GM12878 (cell line): ENCODE data around the gene EFCAB11. TPM values are rescaled to one million over a fixed set of nuclear protein-coding genes. Genes with fewer than 3 reads are reported as not detected.

Experiments
- ATAC-seq: fragments of 200-7000 bp; cut with Tn5 transposase; 3 replicates; pipeline ENCODE4 v1.9.1; 2020; ENCODE audit warnings: mild to moderate bottlenecking, moderate library complexity
- BruUV-seq: library from RNA; stranded (reverse); fragments of 400-500 nt; replicated peaks from 2 replicates; lab custom pipeline; 2021; lab: Mats Ljungman, UMichigan
- CTCF ChIA-PET: fragments of 300-600 bp; sonication (Branson Sonifier 250); formaldehyde crosslinking; extraction: SDS; loops from one replicate; lab custom pipeline; 2021; ENCODE audit warnings: inconsistent platforms; lab: Yijun Ruan, JAX
- POLR2A ChIA-PET: fragments of 350-600 bp; formaldehyde crosslinking; extraction: SDS; loops from one replicate; lab custom pipeline; 2021; ENCODE audit warnings: inconsistent platforms; lab: Charles Lee
- RAD21 ChIA-PET: fragments of 300-600 bp; sonication (Branson Sonifier 250); formaldehyde crosslinking; loops from one replicate; lab custom pipeline; 2023; ENCODE audit warnings: antibody characterized with exemption; ENCODE audit not compliant: unreplicated experiment; lab: Charles Lee
- SMC1A ChIA-PET: fragments of 300-600 bp; sonication (Branson Sonifier 250); formaldehyde crosslinking; loops from one replicate; lab custom pipeline; 2023; ENCODE audit not compliant: unreplicated experiment, uncharacterized antibody; lab: Charles Lee
- DNase-seq: peaks from one replicate; pipeline ENCODE4 v3.0.0-alpha.2; 2011; ENCODE audit warnings: low read depth, low spot score
- FAIRE-seq: peaks from 3 replicates; lab custom pipeline; 2011; peaks lifted over from hg19 to GRCh38; lab: Jason Lieb, UNC
- H2AFZ ChIP-seq: 2 replicates; pipeline ENCODE4 v1.6.0; 2011; ENCODE audit warnings: low read depth, low read length, control low read depth; ENCODE audit not compliant: control insufficient read depth
- H3K27ac ChIP-seq: 2 replicates; pipeline ENCODE4 v1.5.1; 2011; ENCODE audit warnings: control low read depth; ENCODE audit not compliant: control insufficient read depth, insufficient read depth
- H3K27me3 ChIP-seq, 2 experiments: replicated peaks in 1 of 2; 2 replicates each; pipeline versions ENCODE4 v1.6.0 to v1.6.1; 2011; ENCODE audit warnings: low read length in 1 of 2; ENCODE audit not compliant: control insufficient read depth in 2 of 2, insufficient read depth in 2 of 2
- H3K36me3 ChIP-seq, 2 experiments: 2 replicates each; pipeline ENCODE4 v1.5.1; 2011; ENCODE audit warnings: low read length in 1 of 2; ENCODE audit not compliant: control insufficient read depth in 2 of 2, insufficient read depth in 2 of 2
- H3K4me1 ChIP-seq: 2 replicates; pipeline ENCODE4 v1.6.1; 2011; ENCODE audit warnings: mild to moderate bottlenecking, low read length, moderate library complexity, mixed read lengths; ENCODE audit not compliant: control insufficient read depth, insufficient read depth
- H3K4me2 ChIP-seq: 2 replicates; pipeline ENCODE4 v1.6.0; 2011; ENCODE audit warnings: control low read depth; ENCODE audit not compliant: control insufficient read depth, insufficient read depth
- H3K4me3 ChIP-seq: fragments of 200-600 bp; sonication (generic); 2 replicates; pipeline ENCODE4 v1.5.1; 2016
- H3K79me2 ChIP-seq: 2 replicates; pipeline ENCODE4 v1.6.0; 2011; ENCODE audit warnings: low read length; ENCODE audit not compliant: control insufficient read depth, insufficient read depth
- H3K9ac ChIP-seq: 2 replicates; pipeline ENCODE4 v1.8.0; 2011; ENCODE audit warnings: low read length, control low read depth, mixed read lengths; ENCODE audit not compliant: control insufficient read depth, insufficient read depth
- H3K9me3 ChIP-seq: replicated peaks from 3 replicates; pipeline ENCODE4 v1.5.1; 2011; ENCODE audit warnings: mild to moderate bottlenecking, low read length; ENCODE audit not compliant: control insufficient read depth, insufficient read depth
- H4K20me1 ChIP-seq: 2 replicates; pipeline ENCODE4 v1.6.0; 2011; ENCODE audit not compliant: control insufficient read depth, insufficient read depth
- ASH2L ChIP-seq: fragments of 300-600, 200-600 bp; sonication (generic); IDR thresholded peaks from 2 replicates; pipeline ENCODE4 v1.6.1; 2017; ENCODE audit warnings: low read depth, mild to moderate bottlenecking, borderline replicate concordance
- ATF7 ChIP-seq: fragments of 450-650 bp; IDR thresholded peaks from 2 replicates; pipeline ENCODE4 v1.6.1; 2016; ENCODE audit warnings: low read depth, mild to moderate bottlenecking
- CHD1 ChIP-seq: IDR thresholded peaks from 2 replicates; pipeline ENCODE4 v1.6.1; 2012; ENCODE audit warnings: low read depth, low read length, improper control_type of control experiment
- CUX1 ChIP-seq: IDR thresholded peaks from 2 replicates; pipeline ENCODE4 v1.6.1; 2012; ENCODE audit warnings: improper control_type of control experiment, low read depth, low read length; ENCODE audit not compliant: insufficient replicate concordance
- EP300 ChIP-seq, 2 experiments: fragments of 150-350 bp in 1 of 2; IDR thresholded peaks; 2 replicates each; pipeline ENCODE4 v1.6.1; 2011 to 2012; ENCODE audit warnings: low read depth in 2 of 2, low read length in 2 of 2, borderline replicate concordance in 1 of 2, improper control_type of control experiment in 1 of 2, inconsistent platforms in 1 of 2; ENCODE audit not compliant: control insufficient read depth in 1 of 2
- IKZF1 ChIP-seq: fragments of 450-650 bp; conservative IDR thresholded peaks from 2 replicates; pipeline ENCODE4 v1.6.1; 2017; ENCODE audit warnings: antibody characterized with exemption, mild to moderate bottlenecking
- JUND ChIP-seq: IDR thresholded peaks from 2 replicates; pipeline ENCODE4 v1.6.1; 2012; ENCODE audit warnings: low read depth, mild to moderate bottlenecking, low read length, improper control_type of control experiment, moderate library complexity
- KLF5 ChIP-seq: fragments of 450-650 bp; IDR thresholded peaks from 2 replicates; pipeline ENCODE4 v1.6.1; 2014; ENCODE audit warnings: mild to moderate bottlenecking; ENCODE audit not compliant: partially characterized antibody
- MTA2 ChIP-seq: fragments of 450-650 bp; IDR thresholded peaks from 2 replicates; pipeline ENCODE4 v1.6.1; 2016; ENCODE audit warnings: low read depth, mild to moderate bottlenecking, moderate library complexity
- MTA3 ChIP-seq: IDR thresholded peaks from 2 replicates; pipeline ENCODE4 v1.6.1; 2012; ENCODE audit warnings: low read length, inconsistent platforms, borderline replicate concordance
- MYB ChIP-seq: fragments of 150-350 bp; IDR thresholded peaks from 2 replicates; pipeline ENCODE4 v1.6.1; 2014; ENCODE audit warnings: mild to moderate bottlenecking, low read depth, low read length, borderline replicate concordance
- POLR2AphosphoS5 ChIP-seq: IDR thresholded peaks from 2 replicates; pipeline ENCODE4 v1.6.1; 2011; ENCODE audit warnings: mild to moderate bottlenecking, low read length, inconsistent platforms
- RELA ChIP-seq: fragments of 450-650 bp; IDR thresholded peaks from 2 replicates; pipeline ENCODE4 v1.8.0; 2014; ENCODE audit warnings: borderline replicate concordance; ENCODE audit not compliant: partially characterized antibody
- SUPT20H ChIP-seq: IDR thresholded peaks from 2 replicates; pipeline ENCODE4 v1.6.1; 2011; ENCODE audit warnings: low read depth, mild to moderate bottlenecking, low read length, moderate library complexity, borderline replicate concordance; ENCODE audit not compliant: control insufficient read depth
- WGBS: methylation state at CpG from one replicate; pipeline ENCODE4 v1.1.6; 2016; ENCODE audit warnings: low lambda C conversion rate; ENCODE audit not compliant: insufficient replicate concordance, insufficient coverage; ENCODE audit errors: missing lambda C conversion rate; 5-methylcytosine and 5-hydroxymethylcytosine counted together
- in situ Hi-C: fragments of 300-500 bp; cut with MboI; formaldehyde crosslinking; loops from 9 replicates; pipeline ENCODE4 v1.14.3; 2018; ENCODE audit warnings: mixed read lengths
- intact Hi-C: fragments of 100-400 bp; cut with micrococcal nuclease; formaldehyde crosslinking; loops from one replicate; pipeline ENCODE4 v1.14.2; 2022; ENCODE audit not compliant: unreplicated experiment
- polyA plus RNA-seq, 11 experiments: library from polyadenylated mRNA; depleted of rRNA in 4 of 11; unstranded in 6 of 11; stranded (reverse) in 5 of 11; fragments of >200 nt; fragmentation: Nextera tagmentation in 4 of 11; fragmentation: Illumina TruSeq in 1 of 11; extraction: Ambion mirVana in 4 of 11; extraction: Trizol in 1 of 11; gene quantifications; 1 replicate in 1 of 11; 2 replicates in 10 of 11; pipeline versions ENCODE4 v1.2.1 to v1.2.3, GENCODE V29; 2011 to 2016; ENCODE audit warnings: inconsistent platforms in 2 of 11, missing spikeins in 2 of 11, low read depth in 1 of 11
- total RNA-seq, 4 experiments: library from RNA; depleted of rRNA in 3 of 4; stranded (reverse); fragments of >200 nt in 3 of 4; fragmentation: Illumina TruSeq in 1 of 4; extraction: Trizol in 1 of 4; gene quantifications; 2 replicates each; pipeline versions ENCODE4 v1.2.1 to v1.2.3, GENCODE V29; 2013 to 2021

EFCAB11 gene
- total and polyA plus RNA-seq, 10 of the 15 experiments (the other 5 are each of a cell fraction or from before 2014, with no cell fraction given), result 8.6 to 37.4 (median 18.0) TPM

- no peaks in the 10 kb centered on the region for H3K36me3 ChIP-seq
- no peak overlapping the region for H3K27ac ChIP-seq
- FAIRE-seq (no peak), DNase-seq (no peak), ATAC-seq (no peak)
- no peaks in the 10 kb centered on the region for H3K9me3 ChIP-seq
- ChIA-PET SMC1A (no interaction called here), RAD21 (no interaction called here), CTCF (no interaction called here), POLR2A (no interaction called here)
- H4K20me1 ChIP-seq, result no peaks in the 10 kb centered on the region
- H3K4me1 ChIP-seq, result no peaks in the 10 kb centered on the region
- 96% methylated on average over 7 of the region's 7 CpGs for WGBS
- no peaks in the 10 kb centered on the region for H3K79me2 ChIP-seq
- no peak overlapping the region for H2AFZ ChIP-seq
- H3K4me2 ChIP-seq, result no peak overlapping the region
- no peaks in the 10 kb centered on the region for H3K27me3 ChIP-seq
- BruUV-seq, result no TSS peak
- H3K4me3 ChIP-seq, result no peak overlapping the region
- no peak overlapping the region for H3K9ac ChIP-seq
- TF ChIP-seq POLR2AphosphoS5 (no peak), ATF7 (no peak), EP300 (IDR thresholded peaks at IDR 0.05; ENCODE audit: borderline replicate concordance in 1 of 2, control insufficient read depth in 1 of 2, low read depth in 2 of 2, low read length in 2 of 2) (no peak), KLF5 (no peak), MYB (no peak)
- in situ Hi-C loops (no loop called here), intact Hi-C loops (no loop called here)
Measured at GRCh38 chr14:89836830-89837469, 117.6 kb downstream of the EFCAB11 start.

GRCh38 chr14:89833661-89834060 is 120.9 kb downstream of the EFCAB11 start:
- H3K27me3 ChIP-seq, result no peaks in the 10 kb centered on the region
- in situ Hi-C loops, result no loop called here
- no peaks in the 10 kb centered on the region for H3K79me2 ChIP-seq
- POLR2A ChIA-PET, result no interaction called here
- SMC1A ChIA-PET, result interaction anchor here (1.4 kb wide), 1 partner anchor 31 kb away, joined by 3 read pairs; no protein-coding TSS in a partner anchor
- H2AFZ ChIP-seq, result no peak overlapping the region
- ATAC-seq (no peak), DNase-seq (no peak), FAIRE-seq (no peak)
- RAD21 ChIA-PET, result no interaction called here
- no peak overlapping the region for H3K27ac ChIP-seq
- H3K4me1 ChIP-seq, result no peaks in the 10 kb centered on the region
- no peak overlapping the region for H3K4me2 ChIP-seq
- BruUV-seq, result no TSS peak
- H3K4me3 ChIP-seq, result no peak overlapping the region
- no peaks in the 10 kb centered on the region for H4K20me1 ChIP-seq
- no peak overlapping the region for H3K9ac ChIP-seq
- intact Hi-C loops, result no loop called here
- CTCF ChIA-PET, result no interaction called here
- H3K36me3 ChIP-seq, result no peaks in the 10 kb centered on the region
- H3K9me3 ChIP-seq, result no peaks in the 10 kb centered on the region
- TF ChIP-seq MTA3, result no peak
- no peak for TF ChIP-seq IKZF1
- no peak for TF ChIP-seq ASH2L
- TF ChIP-seq RELA, result no peak
- no peak for TF ChIP-seq CUX1
- no peak for TF ChIP-seq JUND
- no peak for TF ChIP-seq SUPT20H
- no peak for TF ChIP-seq MTA2
- no peak for TF ChIP-seq CHD1
